GM23248 (cell line): Measurements from ENCODE around the gene FER.
"Not testable (repeated sequence)": the region's sequence is repeated elsewhere in the genome, so short reads cannot be mapped to it uniquely, and the experiment has no call there.

Experiments used
- EZH2 ChIP-seq: fragments of 200-600 bp; sonication (generic); IDR thresholded peaks from 2 replicates; pipeline ENCODE4 v1.6.1; 2018; ENCODE audit warnings: antibody characterized with exemption, mild to moderate bottlenecking; ENCODE audit not compliant: insufficient read depth, poor library complexity, severe bottlenecking
- EZH2phosphoT487 ChIP-seq: fragments of 200-600 bp; sonication (generic); IDR thresholded peaks from 2 replicates; pipeline ENCODE4 v1.6.1; 2018; ENCODE audit warnings: antibody characterized with exemption, moderate library complexity, mild to moderate bottlenecking, low read depth; ENCODE audit not compliant: insufficient read depth

DNA sequence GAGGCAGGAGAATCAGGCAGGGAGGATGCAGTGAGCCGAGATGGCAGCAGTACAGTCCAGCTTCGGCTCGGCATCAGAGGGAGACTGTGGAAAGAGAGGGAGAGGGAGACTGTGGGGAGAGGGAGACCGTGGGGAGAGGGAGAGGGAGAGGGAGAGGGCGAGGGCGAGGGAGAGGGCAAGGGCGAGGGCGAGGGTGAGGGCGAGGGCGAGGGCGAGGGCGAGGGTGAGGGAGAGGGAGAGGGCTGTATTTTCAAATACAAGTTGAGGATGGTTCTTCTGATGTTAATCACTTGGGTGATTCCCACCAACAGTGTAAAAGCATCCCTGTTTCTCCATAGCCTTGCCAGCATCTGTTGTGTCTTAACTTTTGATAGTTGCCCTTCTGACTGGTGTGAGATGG lies 245.7 kb downstream of the FER start:
- TF ChIP-seq EZH2phosphoT487, EZH2: not testable (repeated sequence)
